CD4-positive, CD25-positive, alpha-beta regulatory T cell (primary cell): ENCODE results near the gene CLPSL2. TPM values are rescaled to one million over a fixed set of nuclear protein-coding genes. Genes with fewer than 3 reads are reported as not detected.

Source experiments
- ATAC-seq, 2 donors: fragments of 150-1000 bp; cut with Tn5 transposase; one replicate each; pipeline ENCODE4 v1.10.0; 2021; ENCODE audit warnings: low read depth in 2 of 2, moderate number of reproducible peaks in 2 of 2, moderate library complexity in 1 of 2
- DNase-seq, 3 donors: peaks; one replicate each; pipeline versions ENCODE4 v3.0.0 to v3.0.0-alpha.2; 2012 to 2022; ENCODE audit warnings: mixed read lengths in 1 of 3
- H3K27ac ChIP-seq: one replicate; pipeline ENCODE4 v1.7.0; 2013; ENCODE audit warnings: mild to moderate bottlenecking, low read length; ENCODE audit not compliant: insufficient read depth, poor library complexity, severe bottlenecking
- H3K27me3 ChIP-seq: one replicate; pipeline ENCODE4 v1.7.0; 2013; ENCODE audit warnings: low read length; ENCODE audit not compliant: control insufficient read depth, insufficient read depth
- H3K36me3 ChIP-seq: one replicate; pipeline ENCODE4 v1.7.0; 2013; ENCODE audit warnings: mild to moderate bottlenecking, low read length, moderate library complexity; ENCODE audit not compliant: control insufficient read depth, insufficient read depth
- H3K4me1 ChIP-seq: 2 replicates; pipeline ENCODE4 v1.7.0; 2013; ENCODE audit warnings: mild to moderate bottlenecking, low read length; ENCODE audit not compliant: insufficient read depth, control insufficient read depth, poor library complexity, severe bottlenecking
- H3K4me3 ChIP-seq: one replicate; pipeline ENCODE4 v1.7.0; 2013; ENCODE audit warnings: low read depth, mild to moderate bottlenecking, low read length, moderate library complexity
- H3K9me3 ChIP-seq, 2 experiments: 1 replicate in 1 of 2; 2 replicates in 1 of 2; pipeline ENCODE4 v1.7.0; 2013; ENCODE audit warnings: low read length in 2 of 2, mild to moderate bottlenecking in 1 of 2, moderate library complexity in 1 of 2; ENCODE audit not compliant: control insufficient read depth in 2 of 2
- H3K27ac Mint-ChIP-seq, 3 donors: one replicate each; pipeline ENCODE4 v1.8.0; 2020 to 2022; ENCODE audit warnings: mild to moderate bottlenecking in 3 of 3, mixed read lengths in 3 of 3, moderate library complexity in 2 of 3
- H3K27me3 Mint-ChIP-seq: one replicate; pipeline ENCODE4 v1.8.0; 2022; ENCODE audit warnings: mild to moderate bottlenecking, mixed read lengths
- H3K36me3 Mint-ChIP-seq: one replicate; pipeline ENCODE4 v1.8.0; 2020; ENCODE audit warnings: mixed read lengths
- H3K4me1 Mint-ChIP-seq, 4 donors: one replicate each; pipeline ENCODE4 v1.8.0; 2020 to 2022; ENCODE audit warnings: mixed read lengths in 4 of 4, mild to moderate bottlenecking in 1 of 4
- H3K4me3 Mint-ChIP-seq, 4 donors: one replicate each; pipeline ENCODE4 v1.8.0; 2020 to 2022; ENCODE audit warnings: mild to moderate bottlenecking in 4 of 4, mixed read lengths in 4 of 4, moderate library complexity in 3 of 4
- H3K9me3 Mint-ChIP-seq, 7 donors: one replicate each; pipeline ENCODE4 v1.8.0; 2020 to 2022; ENCODE audit warnings: mixed read lengths in 7 of 7, mild to moderate bottlenecking in 3 of 7, moderate library complexity in 2 of 7
- polyA plus RNA-seq, 4 donors: library from polyadenylated mRNA; unstranded; fragments of 300-500 nt; fragmentation: Illumina TruSeq; gene quantifications; one replicate each; pipeline ENCODE4 v1.2.3, GENCODE V29; 2021
- total RNA-seq: library from RNA; stranded (reverse); gene quantifications from one replicate; pipeline ENCODE4 v1.2.3, GENCODE V29; 2022

Gene CLPSL2
- total and polyA plus RNA-seq, 5 donors from 2014 or later = not detected

DNA sequence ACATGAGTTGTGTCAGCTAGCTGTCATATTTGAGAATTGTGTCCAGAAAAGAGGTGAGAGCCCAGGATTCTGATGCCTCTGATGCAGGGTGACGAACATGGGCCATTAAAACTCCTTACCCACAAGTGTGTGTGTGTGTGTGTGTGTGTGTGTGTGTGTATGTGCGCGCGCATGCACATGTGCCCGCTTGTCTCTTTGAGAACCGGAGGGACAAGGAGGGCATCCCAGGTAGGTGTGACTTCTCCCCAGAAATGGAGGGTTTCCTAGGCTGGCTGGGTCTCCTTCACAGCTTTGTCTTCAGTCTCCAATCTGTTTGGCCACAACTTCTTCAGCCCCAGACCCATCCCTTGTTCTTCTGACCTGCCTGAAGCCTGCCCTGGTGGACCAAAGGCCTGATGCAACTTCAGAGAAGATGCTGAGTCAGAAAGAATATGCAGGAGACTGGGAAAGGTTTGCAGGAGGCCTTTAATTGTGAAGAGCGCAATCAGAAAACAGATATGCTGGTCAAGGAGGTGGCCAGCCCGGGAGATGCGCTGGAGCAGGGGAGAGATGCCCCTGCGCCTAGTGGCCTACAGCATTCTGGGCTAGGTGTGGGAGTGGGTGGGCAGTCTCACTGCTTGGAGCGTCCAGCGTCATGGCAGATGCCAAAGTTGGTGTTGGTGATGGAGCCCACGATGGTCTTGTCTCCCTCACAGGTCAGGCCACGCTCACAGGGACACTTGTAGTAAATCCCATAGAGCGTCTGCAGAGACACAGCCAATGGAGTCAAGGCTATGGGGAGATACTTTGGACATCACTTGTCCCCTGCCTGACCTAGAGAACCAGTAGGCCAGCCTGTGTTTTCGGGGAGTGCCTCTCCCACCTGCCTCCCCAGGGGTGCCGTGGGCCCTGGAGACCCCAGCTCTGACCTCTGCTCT lies 18.4 kb downstream of the CLPSL2 start:
- Histone ChIP-seq H3K27ac (no peak overlapping the region), H3K4me3 (no peak overlapping the region), H3K27me3 (no peaks in the 10 kb centered on the region), H3K36me3 (no peaks in the 10 kb centered on the region), H3K9me3 (no peaks in the 10 kb centered on the region), H3K4me1 (no peaks in the 10 kb centered on the region)
- no peak overlapping the region for H3K27ac Mint-ChIP-seq
- DNase-seq (no peak), ATAC-seq (no peak)
- H3K27me3 Mint-ChIP-seq = peaks cover 21% of the 10 kb centered on the region
- H3K36me3 Mint-ChIP-seq = no peaks in the 10 kb centered on the region
- no peak overlapping the region for H3K4me3 Mint-ChIP-seq
- H3K4me1 Mint-ChIP-seq = no peaks in the 10 kb centered on the region
- H3K9me3 Mint-ChIP-seq = no peaks in the 10 kb centered on the region

DNA sequence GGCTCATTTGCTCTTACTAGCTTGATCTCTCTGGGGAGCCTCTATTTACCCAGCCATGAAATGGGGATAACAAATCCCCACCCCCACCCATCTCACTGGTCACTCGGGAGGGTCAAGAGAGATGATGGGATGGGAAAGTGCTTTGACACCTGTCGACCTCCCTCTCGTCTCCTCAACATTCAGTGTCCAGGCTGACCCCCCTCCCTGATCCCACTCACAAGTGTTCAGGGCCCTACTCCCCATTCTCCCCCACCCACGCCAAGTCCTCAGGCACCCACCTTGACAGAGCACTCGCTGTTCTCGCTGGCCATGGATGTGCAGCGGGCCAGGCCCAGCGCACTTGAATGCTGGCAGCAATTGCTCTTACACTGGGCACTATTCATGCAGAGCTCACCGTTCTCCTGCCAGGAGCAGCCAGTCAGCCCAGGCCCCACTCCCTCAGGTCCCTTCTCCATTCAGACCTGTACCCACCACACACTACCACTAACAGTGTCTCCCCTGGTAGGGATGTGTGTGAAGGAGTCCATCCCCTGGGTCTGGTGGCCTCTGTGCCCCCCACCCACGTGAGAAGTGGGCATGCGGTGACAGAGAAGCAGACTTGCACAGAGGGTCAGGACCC lies 19.2 kb downstream of the CLPSL2 start:
- no peak overlapping the region for H3K4me3 ChIP-seq
- no peaks in the 10 kb centered on the region for H3K4me1 ChIP-seq
- H3K4me1 Mint-ChIP-seq = no peaks in the 10 kb centered on the region
- no peak overlapping the region for H3K27ac ChIP-seq
- H3K36me3 ChIP-seq = no peaks in the 10 kb centered on the region
- H3K9me3 Mint-ChIP-seq = no peaks in the 10 kb centered on the region
- ATAC-seq = no peak
- H3K27me3 Mint-ChIP-seq = peaks cover 16% of the 10 kb centered on the region
- H3K36me3 Mint-ChIP-seq = no peaks in the 10 kb centered on the region
- H3K27me3 ChIP-seq = no peaks in the 10 kb centered on the region
- H3K9me3 ChIP-seq = no peaks in the 10 kb centered on the region
- no peak overlapping the region for H3K27ac Mint-ChIP-seq
- no peak for DNase-seq
- H3K4me3 Mint-ChIP-seq = no peak overlapping the region

DNA sequence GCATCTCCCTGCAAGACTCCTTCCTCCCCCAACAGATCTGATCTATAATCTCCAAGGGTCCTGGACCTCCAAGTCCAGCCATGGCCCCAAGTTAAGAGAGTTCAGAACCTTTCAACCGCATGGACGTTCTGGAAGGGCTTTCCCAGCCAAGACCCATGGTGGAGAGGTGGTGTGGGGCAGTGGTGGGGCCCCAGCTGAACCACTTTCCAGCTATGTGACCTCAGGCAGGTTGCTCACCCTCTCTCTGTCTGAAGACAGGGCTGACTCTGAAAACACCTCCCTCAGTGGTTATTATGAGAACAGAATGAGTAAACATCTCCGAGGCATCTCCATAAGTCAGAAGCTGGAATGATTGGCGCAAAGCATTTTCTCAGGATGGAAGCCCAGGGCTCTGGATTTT lies 19.8 kb downstream of the CLPSL2 start:
- H3K9me3 ChIP-seq = no peaks in the 10 kb centered on the region
- Mint-ChIP-seq H3K4me1 (no peaks in the 10 kb centered on the region), H3K36me3 (no peaks in the 10 kb centered on the region), H3K4me3 (no peak overlapping the region), H3K27ac (no peak overlapping the region), H3K27me3 (peaks cover 13% of the 10 kb centered on the region), H3K9me3 (no peaks in the 10 kb centered on the region)
- no peaks in the 10 kb centered on the region for H3K27me3 ChIP-seq
- no peak overlapping the region for H3K27ac ChIP-seq
- H3K4me3 ChIP-seq = no peak overlapping the region
- H3K36me3 ChIP-seq = no peaks in the 10 kb centered on the region
- DNase-seq (no peak), ATAC-seq (no peak)
- H3K4me1 ChIP-seq = no peaks in the 10 kb centered on the region

DNA sequence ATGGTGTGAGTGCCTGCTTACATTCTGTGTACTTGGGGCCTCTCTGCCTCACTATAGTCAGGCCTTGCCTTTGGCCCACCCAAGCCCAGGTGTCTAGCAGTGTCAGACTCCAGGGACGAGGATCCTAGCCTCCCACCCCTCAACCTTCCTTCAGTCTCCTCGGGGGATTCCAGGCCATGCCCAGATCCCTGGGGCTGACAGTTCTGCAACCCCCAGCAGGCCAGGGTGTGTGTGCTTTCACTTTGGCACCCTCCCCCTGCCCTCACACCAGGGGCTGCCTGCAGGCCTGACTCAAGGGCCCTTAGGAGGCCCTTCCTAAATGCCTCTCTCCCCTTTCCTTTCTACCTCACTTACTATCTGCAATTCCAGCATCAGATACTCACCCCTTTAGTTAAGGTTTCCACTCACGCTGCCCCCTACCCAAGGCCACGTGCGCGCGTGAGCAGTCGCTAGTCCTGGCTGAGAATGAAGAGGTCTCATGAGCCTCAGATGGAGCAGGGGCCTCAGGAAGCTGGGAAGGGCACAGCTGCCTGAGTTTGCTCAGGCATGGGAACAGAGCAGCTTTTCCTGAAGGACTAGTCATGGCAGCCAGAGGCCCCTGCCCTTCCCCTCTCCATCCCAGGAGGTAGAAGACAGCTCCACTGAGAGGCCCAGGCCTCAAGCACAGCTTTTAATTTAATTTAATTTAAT lies 21.6 kb downstream of the CLPSL2 start:
- Mint-ChIP-seq H3K36me3 (no peaks in the 10 kb centered on the region), H3K4me1 (no peaks in the 10 kb centered on the region), H3K4me3 (no peak overlapping the region), H3K27ac (peak overlapping the region in 1 of 3 donors; percentile 15), H3K27me3 (peaks cover 17% of the 10 kb centered on the region), H3K9me3 (no peaks in the 10 kb centered on the region)
- DNase-seq = no peak
- Histone ChIP-seq H3K4me3 (no peak overlapping the region), H3K9me3 (no peaks in the 10 kb centered on the region), H3K27ac (no peak overlapping the region), H3K36me3 (no peaks in the 10 kb centered on the region), H3K4me1 (no peaks in the 10 kb centered on the region), H3K27me3 (no peaks in the 10 kb centered on the region)
- no peak for ATAC-seq

DNA sequence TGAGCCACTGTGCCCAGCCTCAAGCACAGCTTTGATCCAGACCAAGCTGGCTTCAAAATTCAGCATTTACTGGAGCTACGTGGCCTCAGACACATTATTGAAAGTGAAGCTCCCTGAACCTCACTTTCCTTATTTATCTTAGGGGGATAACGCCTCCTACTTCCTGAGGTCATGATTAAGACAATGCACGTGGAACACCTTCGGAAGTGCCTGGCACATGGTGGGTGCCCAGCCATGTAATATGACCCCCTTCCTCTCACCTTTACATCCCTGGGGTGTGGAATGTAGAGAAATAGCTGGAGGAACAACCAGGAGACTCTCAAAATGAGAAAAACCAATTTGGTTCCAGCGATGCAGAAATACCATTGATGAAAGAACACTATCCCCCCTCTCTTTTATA lies 22.3 kb downstream of the CLPSL2 start:
- H3K9me3 ChIP-seq = no peaks in the 10 kb centered on the region
- H3K4me3 ChIP-seq = no peak overlapping the region
- DNase-seq = no peak
- no peaks in the 10 kb centered on the region for H3K4me1 Mint-ChIP-seq
- H3K36me3 Mint-ChIP-seq = no peaks in the 10 kb centered on the region
- no peak for ATAC-seq
- H3K27ac ChIP-seq = no peak overlapping the region
- H3K9me3 Mint-ChIP-seq = no peaks in the 10 kb centered on the region
- H3K27me3 Mint-ChIP-seq = peaks cover 17% of the 10 kb centered on the region
- no peak overlapping the region for H3K4me3 Mint-ChIP-seq
- no peaks in the 10 kb centered on the region for H3K4me1 ChIP-seq
- H3K27ac Mint-ChIP-seq = no peak overlapping the region
- no peaks in the 10 kb centered on the region for H3K27me3 ChIP-seq
- H3K36me3 ChIP-seq = no peaks in the 10 kb centered on the region

DNA sequence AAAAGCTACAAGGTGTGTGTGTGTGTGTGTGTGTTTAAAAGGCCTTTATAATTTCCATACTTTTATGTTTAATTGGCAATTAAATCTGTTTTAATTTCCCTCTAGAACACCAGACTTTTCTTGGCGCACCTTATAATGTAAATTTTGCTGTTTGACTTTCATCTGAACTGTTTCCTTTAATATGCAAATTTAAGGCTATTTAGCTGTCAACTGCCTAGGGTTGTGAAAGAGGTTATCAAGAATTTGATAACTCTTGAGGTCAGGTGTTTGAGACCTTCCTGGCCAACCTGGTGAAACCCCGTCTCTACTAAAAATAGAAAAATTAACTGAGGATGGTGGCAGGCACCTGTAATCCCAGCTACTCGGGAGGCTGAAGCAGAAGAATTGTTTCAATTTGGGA lies 24.8 kb downstream of the CLPSL2 start:
- Histone ChIP-seq H3K4me3 (no peak overlapping the region), H3K27me3 (no peaks in the 10 kb centered on the region), H3K4me1 (no peaks in the 10 kb centered on the region), H3K36me3 (no peaks in the 10 kb centered on the region), H3K27ac (no peak overlapping the region), H3K9me3 (no peaks in the 10 kb centered on the region)
- Mint-ChIP-seq H3K4me1 (peaks cover 0 to 2% (median under 1%) of the 10 kb centered on the region in 4 donors), H3K27ac (no peak overlapping the region), H3K36me3 (no peaks in the 10 kb centered on the region), H3K9me3 (peaks cover 0 to 1% (median 0%) of the 10 kb centered on the region in 7 donors), H3K4me3 (no peak overlapping the region), H3K27me3 (peaks cover 10% of the 10 kb centered on the region)
- ATAC-seq (no peak), DNase-seq (no peak)

DNA sequence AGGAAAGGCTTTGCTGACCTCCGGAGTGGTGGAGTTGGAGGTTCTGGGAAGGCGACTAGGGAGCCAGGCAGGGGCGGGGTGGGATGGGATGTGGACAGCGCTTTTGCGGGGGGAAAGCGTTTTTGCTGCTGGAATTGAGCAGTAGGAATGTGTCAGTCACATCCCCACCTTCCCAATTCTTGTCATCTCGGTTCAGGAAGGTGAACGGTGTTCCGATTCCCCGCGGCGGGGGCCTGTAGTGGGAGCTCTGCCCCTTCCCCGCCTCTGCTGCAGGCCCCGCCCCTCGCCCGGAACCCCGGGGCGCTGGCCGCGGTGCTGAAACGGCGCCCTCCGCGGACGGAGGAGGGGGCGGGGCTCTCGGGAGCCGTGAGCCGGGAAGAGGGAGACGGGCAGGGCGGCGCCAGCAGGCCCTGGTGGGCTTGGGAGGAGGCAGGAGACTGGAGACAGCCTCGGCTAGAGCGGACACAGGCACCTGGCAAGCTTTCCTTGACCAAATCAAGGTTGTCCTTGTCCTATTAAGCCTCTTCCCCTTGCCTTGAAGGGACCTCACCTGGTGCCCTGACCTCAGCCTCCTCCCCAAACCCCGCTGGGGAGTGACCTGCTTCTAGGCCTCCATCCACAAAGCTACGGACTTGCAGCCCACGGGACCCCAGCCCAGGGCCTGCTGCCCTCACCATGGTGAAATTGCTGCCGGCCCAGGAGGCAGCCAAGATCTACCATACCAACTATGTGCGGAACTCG lies 28.8 kb downstream of the CLPSL2 start, which contains the start of gene LHFPL5:
TSS of gene LHFPL5 (plus strand) at position 357 of the 741 bp plus-strand sequence. CDS start at position 676, 319 bp downstream.
- DNase-seq = peak in 2 of 3 donors; percentile 28 to 40
- Histone ChIP-seq H3K27me3 (peaks cover 8% of the 10 kb centered on the region), H3K9me3 (no peaks in the 10 kb centered on the region), H3K27ac (no peak within 1 kb of the TSS), H3K4me1 (no peaks in the 10 kb centered on the region), H3K36me3 (no peaks in the 10 kb centered on the region), H3K4me3 (no peak within 1 kb of the TSS)
- no peaks in the 10 kb centered on the region for H3K36me3 Mint-ChIP-seq
- H3K9me3 Mint-ChIP-seq = peaks cover 0 to 2% (median 0%) of the 10 kb centered on the region in 7 donors
- peaks cover 22% of the 10 kb centered on the region for H3K27me3 Mint-ChIP-seq
- no peak within 1 kb of the TSS for H3K27ac Mint-ChIP-seq
- H3K4me3 Mint-ChIP-seq = no peak within 1 kb of the TSS
- ATAC-seq = peak; percentile 34 to 52
- H3K4me1 Mint-ChIP-seq = peaks cover 0 to 2% (median under 1%) of the 10 kb centered on the region in 4 donors
